T47D (cell line): ENCODE measurements around the gene BAG3.
"Not testable (repeated sequence)": the region's sequence is repeated elsewhere in the genome, so short reads cannot be mapped to it uniquely, and the experiment has no call there.

Source experiments
- DNase-seq, 2 experiments: peaks; one replicate each; pipeline versions ENCODE4 v3.0.0 to v3.0.0-alpha.2; 2011 to 2012; ENCODE audit warnings: low read depth in 1 of 2, low spot score in 1 of 2
- JUND ChIP-seq: IDR thresholded peaks from 2 replicates; pipeline ENCODE4 v1.6.1; 2012; ENCODE audit warnings: low read depth
- in situ Hi-C: cut with HindIII; loops from 2 replicates; pipeline ENCODE4 v1.10.0; 2016; ENCODE audit warnings: low sequenced_read_pairs, low pct_unique_long_range_greater_than_20kb

Gene BAG3

GRCh38 chr10:119650692-119651513 lies at the start of gene BAG3:
Gene BAG3, plus strand, starts transcription at chr10:119651380. Its CDS starts 296 bp downstream, at chr10:119651676.
- peak; percentile 64 to 89 for DNase-seq
- in situ Hi-C loops, result no loop called here
- TF ChIP-seq JUND, result no peak

GRCh38 chr10:119602241-119603095 lies 48.7 kb upstream of the BAG3 start:
- in situ Hi-C loops, result no loop called here
- TF ChIP-seq JUND, result no peak
- peak in 1 of 2 experiments; percentile 55 for DNase-seq

- in situ Hi-C loops, result no loop called here
- no peak for TF ChIP-seq JUND
- DNase-seq, result no peak
These were observed 46.7 kb upstream of the BAG3 start for GRCh38 chr10:119604468-119604867.

GRCh38 chr10:119608316-119609155 lies 42.6 kb upstream of the BAG3 start:
- in situ Hi-C loops, result no loop called here
- TF ChIP-seq JUND, result no peak
- DNase-seq, result peak in 1 of 2 experiments; percentile 64

- TF ChIP-seq JUND, result no peak
These were observed 41.7 kb upstream of the BAG3 start for GRCh38 chr10:119609516-119609915.

GRCh38 chr10:119611433-119611832 lies 39.7 kb upstream of the BAG3 start:
- no peak for DNase-seq
- in situ Hi-C loops, result no loop called here
- TF ChIP-seq JUND, result no peak

More at GRCh38 chr10:119609516-119609915, 41.7 kb upstream of the BAG3 start:
- no peak for DNase-seq
- in situ Hi-C loops, result no loop called here

GRCh38 chr10:119613741-119614140 lies 37.4 kb upstream of the BAG3 start:
- DNase-seq, result no peak
- in situ Hi-C loops, result no loop called here
- TF ChIP-seq JUND, result no peak

- DNase-seq, result no peak
- in situ Hi-C loops, result no loop called here
- no peak for TF ChIP-seq JUND
These were observed 36.5 kb upstream of the BAG3 start for GRCh38 chr10:119614686-119615085.

- in situ Hi-C loops, result no loop called here
- no peak for TF ChIP-seq JUND
- DNase-seq, result no peak
These were observed 34.2 kb upstream of the BAG3 start for GRCh38 chr10:119616882-119617570.

- DNase-seq, result peak in 1 of 2 experiments; percentile 55
- no peak for TF ChIP-seq JUND
- in situ Hi-C loops, result no loop called here
These were observed 32.0 kb upstream of the BAG3 start for GRCh38 chr10:119619215-119619614.

- in situ Hi-C loops, DNase-seq: not testable (repeated sequence)
These were observed 31.4 kb upstream of the BAG3 start for GRCh38 chr10:119619811-119620210.
